Skeletal muscle tissue (tissue), 4 donors: ENCODE data around the gene MED12L. TPM values are rescaled to one million over a fixed set of nuclear protein-coding genes. Genes with fewer than 3 reads are reported as not detected.

ENCODE experiments used
- H3K27ac ChIP-seq: one replicate; pipeline ENCODE4 v1.7.0; 2013; ENCODE audit warnings: mild to moderate bottlenecking, low read depth, low read length, inconsistent platforms
- H3K27me3 ChIP-seq, 3 donors: one replicate each; pipeline ENCODE4 v1.7.0; 2013; ENCODE audit warnings: low read length in 3 of 3; ENCODE audit not compliant: control insufficient read depth in 3 of 3, insufficient read depth in 3 of 3
- H3K36me3 ChIP-seq, 3 donors: one replicate each; pipeline ENCODE4 v1.7.0; 2013; ENCODE audit warnings: low read length in 3 of 3; ENCODE audit not compliant: control insufficient read depth in 3 of 3, insufficient read depth in 3 of 3
- H3K4me1 ChIP-seq, 3 donors: one replicate each; pipeline ENCODE4 v1.7.0; 2013; ENCODE audit warnings: low read length in 3 of 3, mild to moderate bottlenecking in 3 of 3; ENCODE audit not compliant: control insufficient read depth in 3 of 3, insufficient read depth in 3 of 3
- H3K4me3 ChIP-seq, 3 donors: one replicate each; pipeline ENCODE4 v1.7.0; 2013; ENCODE audit warnings: low read length in 3 of 3
- H3K9ac ChIP-seq, 3 donors: one replicate each; pipeline ENCODE4 v1.7.0; 2013; ENCODE audit warnings: low read length in 3 of 3, mild to moderate bottlenecking in 3 of 3, moderate library complexity in 2 of 3, low read depth in 1 of 3
- H3K9me3 ChIP-seq, 3 donors: one replicate each; pipeline ENCODE4 v1.7.0; 2013; ENCODE audit warnings: low read length in 3 of 3; ENCODE audit not compliant: control insufficient read depth in 3 of 3
- total RNA-seq: library from RNA; depleted of rRNA; stranded (reverse); fragments of >200 nt; gene quantifications from one replicate; pipeline ENCODE4 v1.2.3, GENCODE V29; 2014
- donor health status: Osteomylitis.

Gene MED12L
- total RNA-seq, 1 donor from 2014 or later = 8.9 TPM

DNA sequence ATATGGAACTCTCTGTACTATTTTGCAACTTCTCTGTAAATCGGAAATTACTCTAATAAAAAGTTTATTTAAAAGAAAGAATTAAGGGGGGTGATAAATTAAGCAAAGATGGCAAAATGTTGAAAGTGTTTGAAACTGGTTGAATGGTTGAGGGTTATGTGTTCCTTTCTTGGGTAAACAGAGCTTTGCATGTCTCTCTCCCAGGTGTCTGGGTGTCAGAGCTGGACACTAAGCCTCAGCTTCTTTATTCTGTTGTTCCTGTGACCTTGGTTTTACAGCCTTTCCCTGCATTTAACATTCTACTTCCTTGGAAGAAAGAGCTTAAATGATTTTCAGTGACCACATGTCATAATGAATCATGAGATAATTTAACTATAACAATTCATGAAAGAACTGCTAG lies 110.4 kb downstream of the MED12L start:
- Histone ChIP-seq H3K27me3 (no peaks in the 10 kb centered on the region), H3K4me3 (no peak overlapping the region), H3K4me1 (no peaks in the 10 kb centered on the region), H3K9me3 (no peaks in the 10 kb centered on the region), H3K36me3 (no peaks in the 10 kb centered on the region), H3K9ac (no peak overlapping the region), H3K27ac (no peak overlapping the region)

DNA sequence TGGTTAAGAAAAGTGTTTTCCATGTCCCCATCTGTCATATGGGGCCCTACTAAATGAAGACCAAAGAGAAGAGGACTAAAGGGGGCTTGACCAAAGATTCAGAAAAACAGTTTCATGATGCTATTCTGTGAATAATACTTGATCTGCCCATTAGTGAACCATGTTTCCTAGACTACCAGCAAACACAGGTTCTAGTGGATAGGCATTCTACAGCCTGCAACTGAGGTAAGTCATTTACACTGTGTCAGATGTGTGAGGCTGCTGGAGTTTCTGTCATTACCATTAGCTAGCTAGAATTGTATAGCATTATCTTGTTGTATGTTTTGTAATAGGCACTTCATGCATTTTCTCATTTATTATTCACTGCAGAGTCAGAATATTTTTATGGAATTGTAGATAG lies 111.0 kb downstream of the MED12L start:
- Histone ChIP-seq H3K27me3 (no peaks in the 10 kb centered on the region), H3K4me1 (no peaks in the 10 kb centered on the region), H3K9me3 (no peaks in the 10 kb centered on the region), H3K9ac (no peak overlapping the region), H3K4me3 (no peak overlapping the region), H3K36me3 (no peaks in the 10 kb centered on the region), H3K27ac (no peak overlapping the region)

DNA sequence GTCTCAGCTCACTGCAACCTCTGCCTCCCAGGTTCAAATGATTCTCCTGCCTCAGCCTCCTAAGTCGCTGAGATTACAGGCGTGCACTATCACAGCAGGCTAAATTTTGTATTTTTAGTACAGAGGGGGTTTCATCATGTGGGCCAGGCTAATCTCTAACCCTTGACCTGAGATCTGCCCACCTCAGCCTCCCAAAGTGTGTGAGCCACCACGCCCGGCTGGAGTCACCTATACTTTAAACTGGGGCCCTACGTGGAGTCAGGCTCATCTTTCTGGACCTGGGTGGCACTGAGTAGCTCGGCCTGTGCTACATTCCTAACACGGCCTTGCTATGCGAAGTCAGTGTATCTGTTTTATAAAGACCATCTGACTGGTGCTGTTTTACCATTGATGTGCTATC lies 111.8 kb downstream of the MED12L start:
- Histone ChIP-seq H3K27me3 (no peaks in the 10 kb centered on the region), H3K9me3 (no peaks in the 10 kb centered on the region), H3K4me3 (no peak overlapping the region), H3K27ac (no peak overlapping the region), H3K4me1 (no peaks in the 10 kb centered on the region), H3K36me3 (no peaks in the 10 kb centered on the region), H3K9ac (no peak overlapping the region)

DNA sequence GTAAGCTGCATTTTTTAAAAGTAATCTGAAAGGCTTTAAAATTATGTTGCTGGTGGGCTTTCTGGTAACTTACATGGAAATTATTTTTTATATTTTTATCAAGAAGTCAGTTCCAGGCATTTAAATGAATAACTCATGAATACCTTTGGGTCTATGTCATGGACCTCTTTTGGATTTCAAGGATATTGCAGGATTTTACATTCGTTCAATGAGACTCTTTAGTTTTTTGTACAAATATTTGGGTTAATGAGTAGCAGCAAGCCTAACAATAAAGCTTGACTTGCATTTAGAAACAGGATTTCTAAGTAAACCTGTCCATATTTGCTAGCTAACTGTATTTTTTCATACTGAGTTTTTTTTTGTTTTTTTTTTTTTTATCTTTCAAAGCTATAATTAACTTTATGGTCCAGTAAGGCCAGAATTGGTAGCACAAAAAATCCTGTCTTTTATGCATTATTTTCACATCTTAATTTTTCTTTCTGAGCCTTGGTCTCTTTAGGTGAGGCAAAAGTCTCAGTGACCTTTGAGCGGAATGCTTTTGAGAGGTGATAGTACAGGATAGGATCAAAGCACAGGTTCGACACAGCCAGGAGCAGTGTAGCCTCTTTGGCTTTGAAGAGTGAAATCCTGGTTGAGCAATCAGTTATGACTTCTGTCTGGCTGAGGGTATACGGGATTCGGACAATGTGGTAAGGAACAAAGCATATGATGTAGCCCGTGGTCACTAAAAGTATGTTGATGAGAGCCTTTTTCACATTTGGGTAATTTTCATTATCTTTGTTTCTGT lies 112.7 kb downstream of the MED12L start:
- Histone ChIP-seq H3K4me3 (no peak overlapping the region), H3K9ac (no peak overlapping the region), H3K27ac (no peak overlapping the region), H3K4me1 (no peaks in the 10 kb centered on the region), H3K27me3 (no peaks in the 10 kb centered on the region), H3K36me3 (no peaks in the 10 kb centered on the region), H3K9me3 (no peaks in the 10 kb centered on the region)

DNA sequence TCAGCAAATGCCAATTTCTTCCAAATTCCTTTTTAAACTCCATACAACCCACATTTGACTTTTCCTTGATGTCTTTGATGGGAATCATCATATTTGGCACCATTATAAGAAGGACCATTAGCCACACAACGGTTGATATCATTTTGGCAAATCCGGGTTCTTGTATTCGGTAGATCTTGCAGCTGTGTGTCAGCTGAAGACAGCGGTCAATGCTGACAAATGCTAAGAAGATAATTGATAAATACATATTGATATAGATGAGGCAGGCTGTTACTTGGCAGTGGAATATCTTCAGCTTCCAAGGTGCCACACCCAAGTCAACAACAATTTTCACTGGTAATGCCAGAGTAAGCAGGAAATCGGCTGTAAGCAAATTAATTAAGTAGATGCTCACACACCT lies 113.4 kb downstream of the MED12L start:
- no peaks in the 10 kb centered on the region for H3K27me3 ChIP-seq

DNA sequence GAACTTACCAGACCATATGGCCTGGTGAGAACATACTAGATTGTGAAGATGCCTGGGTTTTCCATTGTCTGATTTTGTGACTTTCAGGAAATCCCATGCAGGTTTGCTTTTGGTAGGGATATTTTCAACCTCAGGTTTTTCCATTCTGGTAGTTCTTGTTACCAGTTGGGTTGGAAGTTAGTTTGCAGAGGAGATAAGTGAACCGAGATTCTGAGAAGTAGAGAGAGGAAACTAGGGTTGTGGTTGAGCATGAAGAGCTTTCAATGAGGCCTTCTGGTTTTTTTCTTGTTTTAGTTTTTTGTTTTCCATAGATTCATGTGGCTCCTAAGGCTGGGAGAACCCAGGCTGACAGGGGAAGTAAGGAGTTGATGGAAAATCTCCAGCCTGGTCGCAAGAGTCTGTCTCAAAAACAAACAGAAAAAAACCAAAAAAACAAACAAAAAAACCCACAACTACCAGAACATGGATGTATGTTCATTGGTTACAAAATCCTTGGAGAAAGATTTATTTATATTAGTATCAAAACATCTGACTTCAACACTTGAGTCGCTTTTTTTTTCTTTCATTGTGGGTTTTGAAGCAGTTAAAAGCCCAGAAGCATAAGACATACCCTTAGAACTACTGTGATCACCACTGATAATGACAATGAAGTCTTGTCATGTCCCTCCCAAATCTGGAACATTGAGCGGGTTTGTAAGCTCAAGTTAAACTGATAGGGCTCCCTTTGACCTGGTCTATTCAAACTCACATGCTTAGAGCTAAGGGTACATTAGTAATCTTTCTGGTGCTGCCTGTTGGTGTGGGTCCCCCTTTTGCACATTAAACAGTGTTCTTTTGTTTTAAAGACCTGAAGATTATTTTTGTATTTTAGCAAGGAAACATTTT lies 114.3 kb downstream of the MED12L start:
- no peak overlapping the region for H3K27ac ChIP-seq
- H3K4me3 ChIP-seq = no peak overlapping the region
- no peak overlapping the region for H3K9ac ChIP-seq
- H3K4me1 ChIP-seq = no peaks in the 10 kb centered on the region
- no peaks in the 10 kb centered on the region for H3K27me3 ChIP-seq
- H3K36me3 ChIP-seq = no peaks in the 10 kb centered on the region
- no peaks in the 10 kb centered on the region for H3K9me3 ChIP-seq

More for the DNA sequence above, 113.4 kb downstream of the MED12L start:
- no peak overlapping the region for H3K9ac ChIP-seq
- no peaks in the 10 kb centered on the region for H3K36me3 ChIP-seq
- no peak overlapping the region for H3K27ac ChIP-seq
- no peak overlapping the region for H3K4me3 ChIP-seq
- no peaks in the 10 kb centered on the region for H3K4me1 ChIP-seq
- H3K9me3 ChIP-seq = no peaks in the 10 kb centered on the region

DNA sequence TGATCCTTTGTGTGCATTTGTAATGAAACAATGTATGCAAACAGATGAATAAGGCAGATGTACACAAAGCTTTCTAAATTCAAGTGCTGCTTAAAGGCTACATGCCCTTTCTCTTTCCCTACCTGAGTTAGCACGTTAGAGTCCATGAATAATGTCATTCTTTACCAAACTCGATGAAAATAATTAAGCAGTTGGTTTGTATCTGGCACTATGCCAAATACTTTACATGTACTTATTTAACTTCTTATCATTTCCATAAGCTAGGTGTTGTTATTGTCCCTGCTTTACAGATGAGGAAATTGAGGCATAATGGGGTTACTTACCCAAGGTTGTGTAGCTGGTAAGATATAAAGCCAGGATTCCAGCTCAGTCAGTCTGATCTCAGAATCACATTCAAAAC lies 115.1 kb downstream of the MED12L start:
- no peaks in the 10 kb centered on the region for H3K9me3 ChIP-seq
- H3K4me3 ChIP-seq = no peak overlapping the region
- H3K27ac ChIP-seq = no peak overlapping the region
- H3K9ac ChIP-seq = no peak overlapping the region
- no peaks in the 10 kb centered on the region for H3K4me1 ChIP-seq
- H3K36me3 ChIP-seq = no peaks in the 10 kb centered on the region
- no peaks in the 10 kb centered on the region for H3K27me3 ChIP-seq

DNA sequence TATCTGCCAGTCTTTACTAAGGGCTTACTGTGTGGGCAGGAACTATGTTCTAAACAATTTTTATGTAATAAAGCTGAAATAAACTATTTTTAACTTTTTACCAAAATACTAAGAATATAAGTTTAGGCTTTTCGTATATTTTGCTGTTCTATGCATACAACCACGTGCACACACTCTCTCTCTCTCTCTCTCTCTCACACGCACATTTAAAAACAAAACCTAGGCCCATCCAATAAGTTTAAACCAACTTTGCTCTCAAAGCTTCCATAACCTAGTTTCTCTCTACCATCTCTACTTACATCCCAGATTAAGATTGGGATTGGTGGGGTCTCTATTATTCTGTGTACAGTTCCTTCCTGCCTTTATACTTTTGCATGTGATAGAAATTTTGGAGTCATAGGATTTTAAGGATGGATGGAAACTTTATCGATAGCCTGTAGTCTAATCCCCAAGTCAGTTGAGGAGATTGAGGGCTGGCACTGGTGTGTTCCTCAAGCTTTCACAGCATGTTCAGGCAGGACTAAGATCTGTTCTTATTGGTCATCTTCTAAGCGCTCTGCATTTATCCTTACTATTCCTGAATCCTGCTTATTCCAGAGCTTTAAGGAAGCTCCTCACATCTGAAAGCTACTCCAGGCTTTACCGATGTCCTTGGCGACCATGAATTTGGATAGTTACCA lies 115.7 kb downstream of the MED12L start:
- Histone ChIP-seq H3K36me3 (no peaks in the 10 kb centered on the region), H3K9ac (no peak overlapping the region), H3K4me1 (no peaks in the 10 kb centered on the region), H3K27me3 (no peaks in the 10 kb centered on the region), H3K27ac (no peak overlapping the region), H3K4me3 (no peak overlapping the region), H3K9me3 (no peaks in the 10 kb centered on the region)

DNA sequence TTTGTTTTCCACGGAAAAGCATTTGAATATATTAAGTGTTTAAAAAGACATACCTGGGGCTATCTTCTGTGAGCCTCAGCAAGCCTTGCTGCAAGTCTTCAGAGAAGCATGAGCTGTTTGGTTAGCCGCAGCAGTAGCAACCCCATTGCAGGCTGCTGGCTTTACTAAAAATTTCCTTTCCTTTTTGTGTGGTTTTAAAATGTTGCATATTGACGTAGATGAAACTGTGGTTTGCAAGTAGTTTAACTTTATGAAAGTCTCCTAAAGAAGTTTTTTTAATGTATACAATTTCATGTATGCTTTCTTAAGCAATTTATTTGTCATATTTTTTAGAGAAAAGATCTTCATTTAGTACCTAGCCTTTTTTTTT lies 117.6 kb downstream of the MED12L start, which contains the start of gene GPR171:
Gene GPR171, minus strand, starts transcription at position 166 of the 370 bp plus-strand sequence. CDS start 3,830 bp downstream, outside the sequence.
- Histone ChIP-seq H3K9ac (no peak within 1 kb of the TSS), H3K27ac (no peak within 1 kb of the TSS), H3K9me3 (no peaks in the 10 kb centered on the region), H3K27me3 (no peaks in the 10 kb centered on the region), H3K4me1 (no peaks in the 10 kb centered on the region), H3K4me3 (no peak within 1 kb of the TSS), H3K36me3 (no peaks in the 10 kb centered on the region)
